ENCODE data around the gene SCARB1.

- TF ChIP-seq POLR2AphosphoS5 (IDR thresholded peaks at IDR 0.05; ENCODE audit: borderline replicate concordance, low read depth, low read length): no peak
- no peak for TF ChIP-seq EZH2 (IDR thresholded peaks at IDR 0.05)
- TF ChIP-seq FOXP2 (optimal IDR thresholded peaks at IDR 0.05; ENCODE audit: control extremely low read depth, extremely low read length, insufficient read depth): no peak
These were observed 7.4 kb downstream of the SCARB1 start for GRCh38 chr12:124856132-124856841.

All from SK-N-MC (cell line).